Thyroid gland (tissue), 4 donors: ENCODE results near the gene EBPL. TPM values are rescaled to one million over a fixed set of nuclear protein-coding genes. Genes with fewer than 3 reads are reported as not detected.

ENCODE experiments used
- DNase-seq, 2 donors: peaks; one replicate each; pipeline ENCODE4 v3.0.0-alpha.2; 2019
- H3K27ac ChIP-seq, 3 donors: fragments of 200-600 bp; sonication (generic); 1 replicate in 2 of 3; 2 replicates in 1 of 3; pipeline ENCODE4 v1.5.1; 2016 to 2019; ENCODE audit warnings: mild to moderate bottlenecking in 1 of 3, moderate library complexity in 1 of 3
- H3K27me3 ChIP-seq: fragments of 200-600 bp; sonication (generic); one replicate; pipeline ENCODE4 v1.5.1; 2019
- H3K36me3 ChIP-seq, 2 donors: fragments of 200-600 bp; sonication (generic); one replicate each; pipeline ENCODE4 v1.5.1; 2016 to 2019
- H3K4me1 ChIP-seq, 2 donors: fragments of 200-600 bp; sonication (generic); one replicate each; pipeline ENCODE4 v1.5.1; 2017 to 2019
- H3K4me3 ChIP-seq, 3 donors: fragments of 200-600 bp; sonication (generic); replicated peaks in 1 of 3; 1 replicate in 2 of 3; 2 replicates in 1 of 3; pipeline ENCODE4 v1.5.1; 2016; ENCODE audit warnings: mild to moderate bottlenecking in 1 of 3
- H3K9me3 ChIP-seq: fragments of 200-600 bp; sonication (generic); one replicate; pipeline ENCODE4 v1.5.1; 2017
- CTCF ChIP-seq, 6 experiments: fragments of 200-600 bp in 3 of 6; fragments of 450-650 bp in 3 of 6; sonication (generic) in 3 of 6; IDR thresholded peaks; one replicate each; pipeline ENCODE4 v1.5.1; 2016 to 2019; ENCODE audit warnings: antibody characterized with exemption in 6 of 6, mild to moderate bottlenecking in 2 of 6, inconsistent platforms in 1 of 6, moderate library complexity in 1 of 6
- POLR2A ChIP-seq, 2 donors: fragments of 450-650 bp; IDR thresholded peaks; one replicate each; pipeline ENCODE4 v1.6.1; 2017; ENCODE audit warnings: antibody characterized with exemption in 2 of 2, mild to moderate bottlenecking in 2 of 2, moderate library complexity in 1 of 2
- WGBS, 2 donors: methylation state at CpG; one replicate each; pipeline ENCODE4 v1.1.5; 2017; 5-methylcytosine and 5-hydroxymethylcytosine counted together
- intact Hi-C: fragments of 100-400 bp; cut with DNase I; formaldehyde crosslinking; loops from one replicate; pipeline ENCODE4 v1.15.1; 2023
- total RNA-seq, 4 donors: library from RNA; depleted of rRNA; stranded (reverse); fragments of >200 nt; gene quantifications; one replicate each; pipeline ENCODE4 v1.2.3, GENCODE V29; 2016

EBPL gene
- total RNA-seq, 4 donors from 2014 or later = 41.0 to 102 (median 66.9) TPM

GRCh38 chr13:49649244-49649962, 41.9 kb downstream of the EBPL start:
- Histone ChIP-seq H3K9me3 (no peaks in the 10 kb centered on the region), H3K4me3 (no peak overlapping the region), H3K4me1 (no peaks in the 10 kb centered on the region), H3K27ac (no peak overlapping the region), H3K27me3 (no peaks in the 10 kb centered on the region), H3K36me3 (no peaks in the 10 kb centered on the region)
- no peak for DNase-seq
- intact Hi-C loops = no loop called here
- TF ChIP-seq CTCF (IDR thresholded peaks at IDR 0.05) (peak in 3 of 6 experiments; percentile 13 to 27 (median 22)), POLR2A (IDR thresholded peaks at IDR 0.05) (no peak)
- WGBS, 2 donors = 63 to 75% methylated on average over 5 of the region's 5 CpGs

- DNase-seq = no peak
- intact Hi-C loops = no loop called here
Measured at GRCh38 chr13:49646688-49647087, 44.6 kb downstream of the EBPL start.

GRCh38 chr13:49645451-49645850, 45.8 kb downstream of the EBPL start:
- no peak overlapping the region for H3K4me3 ChIP-seq
- H3K9me3 ChIP-seq = no peaks in the 10 kb centered on the region
- H3K4me1 ChIP-seq = peaks cover 0 to 4% of the 10 kb centered on the region in 2 donors
- no peak overlapping the region for H3K27ac ChIP-seq
- H3K36me3 ChIP-seq = no peaks in the 10 kb centered on the region
- H3K27me3 ChIP-seq = no peaks in the 10 kb centered on the region
- 81 to 83% methylated on average over 13 of the region's 13 CpGs for WGBS, 2 donors
- DNase-seq = no peak
- TF ChIP-seq POLR2A (IDR thresholded peaks at IDR 0.05) = no peak
- no peak for TF ChIP-seq CTCF (IDR thresholded peaks at IDR 0.05)
- intact Hi-C loops = no loop called here

More at GRCh38 chr13:49646688-49647087, 44.6 kb downstream of the EBPL start:
- Histone ChIP-seq H3K4me1 (peaks cover 0 to 4% of the 10 kb centered on the region in 2 donors), H3K4me3 (no peak overlapping the region), H3K9me3 (no peaks in the 10 kb centered on the region), H3K27me3 (no peaks in the 10 kb centered on the region), H3K27ac (no peak overlapping the region), H3K36me3 (no peaks in the 10 kb centered on the region)
- TF ChIP-seq POLR2A (IDR thresholded peaks at IDR 0.05) = no peak
- TF ChIP-seq CTCF (IDR thresholded peaks at IDR 0.05) = no peak
- 93 to 98% methylated on average over 4 of the region's 4 CpGs for WGBS, 2 donors

GRCh38 chr13:49643035-49643646, 48.1 kb downstream of the EBPL start:
- intact Hi-C loops = no loop called here
- WGBS, 2 donors = 80 to 92% methylated on average over 12 of the region's 12 CpGs

More at GRCh38 chr13:49643035-49643646, 48.1 kb downstream of the EBPL start:
- Histone ChIP-seq H3K9me3 (no peaks in the 10 kb centered on the region), H3K27ac (no peak overlapping the region), H3K27me3 (no peaks in the 10 kb centered on the region), H3K4me1 (peaks cover 3 to 13% of the 10 kb centered on the region in 2 donors), H3K4me3 (no peak overlapping the region), H3K36me3 (no peaks in the 10 kb centered on the region)
- no peak for DNase-seq
- TF ChIP-seq CTCF (IDR thresholded peaks at IDR 0.05) (no peak), POLR2A (IDR thresholded peaks at IDR 0.05) (no peak)
